PC-3 (cell line): Measurements from ENCODE around the gene PAX7. TPM values are rescaled to one million over a fixed set of nuclear protein-coding genes. Genes with fewer than 3 reads are reported as not detected.

ENCODE experiments used
- ATAC-seq: fragments of 200-7000 bp; cut with Tn5 transposase; 2 replicates; pipeline ENCODE4 v1.9.1; 2020; ENCODE audit warnings: mild to moderate bottlenecking, moderate library complexity
- BruUV-seq: library from RNA; stranded (reverse); fragments of 400-500 nt; replicated peaks from 2 replicates; lab custom pipeline; 2021; lab: Mats Ljungman, UMichigan
- CTCF ChIA-PET: fragments of 300-600 bp; sonication (Branson Sonifier 250); formaldehyde crosslinking; loops from one replicate; lab custom pipeline; 2022; ENCODE audit warnings: antibody characterized with exemption; lab: Charles Lee
- POLR2A ChIA-PET: fragments of 300-600 bp; sonication (Branson Sonifier 250); formaldehyde crosslinking; loops from one replicate; lab custom pipeline; 2022; ENCODE audit warnings: antibody characterized with exemption; ENCODE audit not compliant: unreplicated experiment; lab: Charles Lee
- DNase-seq: peaks from one replicate; pipeline ENCODE4 v3.0.0-alpha.2; 2015
- H2AFZ ChIP-seq: fragments of 300-600 bp; sonication (generic); 2 replicates; pipeline ENCODE4 v1.6.0; 2016; ENCODE audit warnings: antibody characterized with exemption, low read length
- H3F3A ChIP-seq: fragments of 300-600 bp; sonication (generic); one replicate; pipeline ENCODE4 v1.6.0; 2017; ENCODE audit warnings: antibody characterized with exemption, low read length, control low read depth, mild to moderate bottlenecking; ENCODE audit not compliant: unreplicated experiment
- H3K27ac ChIP-seq: fragments of 300-600 bp; sonication (generic); 2 replicates; pipeline ENCODE4 v1.5.1; 2016; ENCODE audit warnings: mild to moderate bottlenecking, low read length
- H3K27me3 ChIP-seq: fragments of 300-600 bp; sonication (generic); 2 replicates; pipeline ENCODE4 v1.6.1; 2016; ENCODE audit warnings: low read length, mixed read lengths
- H3K36me3 ChIP-seq: fragments of 300-600 bp; sonication (generic); 2 replicates; pipeline ENCODE4 v1.6.1; 2016; ENCODE audit warnings: low read depth, mixed run types, low read length, mixed read lengths
- H3K4me1 ChIP-seq: fragments of 300-600 bp; sonication (generic); 2 replicates; pipeline ENCODE4 v1.5.1; 2016; ENCODE audit warnings: low read length; ENCODE audit not compliant: insufficient read depth
- H3K4me2 ChIP-seq: fragments of 300-600 bp; sonication (generic); 2 replicates; pipeline ENCODE4 v1.6.0; 2016; ENCODE audit warnings: low read length
- H3K4me3 ChIP-seq: fragments of 300-600 bp; sonication (generic); 2 replicates; pipeline ENCODE4 v1.5.1; 2016; ENCODE audit warnings: mild to moderate bottlenecking, low read length, mixed read lengths
- H3K79me2 ChIP-seq: fragments of 300-600 bp; sonication (generic); 2 replicates; pipeline ENCODE4 v1.6.1; 2017; ENCODE audit warnings: low read length, mixed read lengths
- H3K9ac ChIP-seq: fragments of 300-600 bp; sonication (generic); 2 replicates; pipeline ENCODE4 v1.6.0; 2016; ENCODE audit warnings: mild to moderate bottlenecking, low read length
- H3K9me2 ChIP-seq: fragments of 300-600 bp; sonication (generic); replicated peaks from 2 replicates; pipeline ENCODE4 v1.6.1; 2016; ENCODE audit warnings: mixed run types, low read length, mixed read lengths
- H3K9me3 ChIP-seq: fragments of 300-600 bp; sonication (generic); 2 replicates; pipeline ENCODE4 v1.6.1; 2016; ENCODE audit warnings: low read length, mixed read lengths
- H4K20me1 ChIP-seq: fragments of 300-600 bp; sonication (generic); 2 replicates; pipeline ENCODE4 v1.6.1; 2016; ENCODE audit warnings: low read length, mixed read lengths
- EZH2 ChIP-seq: fragments of 300-600 bp; sonication (generic); IDR thresholded peaks from one replicate; pipeline ENCODE4 v1.6.1; 2017; ENCODE audit warnings: antibody characterized with exemption, mild to moderate bottlenecking, low read length; ENCODE audit not compliant: unreplicated experiment
- EZH2phosphoT487 ChIP-seq: fragments of 300-600 bp; sonication (generic); IDR thresholded peaks from 2 replicates; pipeline ENCODE4 v1.6.1; 2018; ENCODE audit warnings: mild to moderate bottlenecking, antibody characterized with exemption, low read length, borderline replicate concordance
- intact Hi-C: fragments of 100-400 bp; cut with micrococcal nuclease; formaldehyde crosslinking; loops from 2 replicates; pipeline ENCODE4 v1.9.0; 2023
- total RNA-seq: library from RNA; depleted of rRNA; stranded (reverse); fragments of >200 nt; gene quantifications from 2 replicates; pipeline ENCODE4 v1.2.3, GENCODE V29; 2014
- TF ChIP-seq, protein P1 (sequence below): fragments of 300-600 bp; sonication (generic); conservative IDR thresholded peaks from 2 replicates; pipeline ENCODE4 v1.5.1; 2017; ENCODE audit warnings: antibody characterized with exemption, low read depth, mild to moderate bottlenecking, low read length

PAX7 gene
- total RNA-seq, 1 experiment from 2014 or later = not detected

DNA sequence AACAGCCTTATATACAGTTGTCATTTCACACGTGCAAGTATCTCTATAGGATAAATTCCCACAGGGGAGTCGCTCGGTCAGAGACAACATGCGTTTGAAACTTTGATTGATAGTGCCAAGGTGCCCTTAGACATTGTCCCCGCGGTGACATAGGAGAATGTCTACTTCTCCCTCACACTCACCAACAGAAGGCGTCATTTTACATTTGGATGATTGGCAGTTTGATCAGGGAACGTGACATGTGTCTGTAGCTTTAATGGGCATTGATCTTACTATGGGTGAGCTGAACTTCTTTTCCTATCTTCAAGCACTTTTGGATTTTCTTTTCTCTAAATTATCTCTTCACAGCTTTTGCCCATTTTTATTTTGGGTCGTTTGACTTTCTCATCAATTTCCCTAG is 42.6 kb upstream of the PAX7 start:
- BruUV-seq = no TSS peak
- TF ChIP-seq, protein P1, sequence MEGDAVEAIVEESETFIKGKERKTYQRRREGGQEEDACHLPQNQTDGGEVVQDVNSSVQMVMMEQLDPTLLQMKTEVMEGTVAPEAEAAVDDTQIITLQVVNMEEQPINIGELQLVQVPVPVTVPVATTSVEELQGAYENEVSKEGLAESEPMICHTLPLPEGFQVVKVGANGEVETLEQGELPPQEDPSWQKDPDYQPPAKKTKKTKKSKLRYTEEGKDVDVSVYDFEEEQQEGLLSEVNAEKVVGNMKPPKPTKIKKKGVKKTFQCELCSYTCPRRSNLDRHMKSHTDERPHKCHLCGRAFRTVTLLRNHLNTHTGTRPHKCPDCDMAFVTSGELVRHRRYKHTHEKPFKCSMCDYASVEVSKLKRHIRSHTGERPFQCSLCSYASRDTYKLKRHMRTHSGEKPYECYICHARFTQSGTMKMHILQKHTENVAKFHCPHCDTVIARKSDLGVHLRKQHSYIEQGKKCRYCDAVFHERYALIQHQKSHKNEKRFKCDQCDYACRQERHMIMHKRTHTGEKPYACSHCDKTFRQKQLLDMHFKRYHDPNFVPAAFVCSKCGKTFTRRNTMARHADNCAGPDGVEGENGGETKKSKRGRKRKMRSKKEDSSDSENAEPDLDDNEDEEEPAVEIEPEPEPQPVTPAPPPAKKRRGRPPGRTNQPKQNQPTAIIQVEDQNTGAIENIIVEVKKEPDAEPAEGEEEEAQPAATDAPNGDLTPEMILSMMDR = no peak
- TF ChIP-seq EZH2 = no peak
- TF ChIP-seq EZH2phosphoT487 = no peak
- CTCF ChIA-PET = no interaction called here
- Histone ChIP-seq H3K9ac (no peak overlapping the region), H3K4me3 (no peak overlapping the region), H3K79me2 (no peaks in the 10 kb centered on the region), H3F3A (no peaks in the 10 kb centered on the region), H3K27ac (no peak overlapping the region), H3K27me3 (peaks cover 34% of the 10 kb centered on the region), H4K20me1 (no peaks in the 10 kb centered on the region), H3K4me1 (no peaks in the 10 kb centered on the region), H3K9me3 (no peaks in the 10 kb centered on the region), H3K36me3 (no peaks in the 10 kb centered on the region), H2AFZ (no peak overlapping the region), H3K9me2 (no peaks in the 10 kb centered on the region), H3K4me2 (no peak overlapping the region)
- intact Hi-C loops = no loop called here
- DNase-seq (no peak), ATAC-seq (no peak)
- POLR2A ChIA-PET = no interaction called here

DNA sequence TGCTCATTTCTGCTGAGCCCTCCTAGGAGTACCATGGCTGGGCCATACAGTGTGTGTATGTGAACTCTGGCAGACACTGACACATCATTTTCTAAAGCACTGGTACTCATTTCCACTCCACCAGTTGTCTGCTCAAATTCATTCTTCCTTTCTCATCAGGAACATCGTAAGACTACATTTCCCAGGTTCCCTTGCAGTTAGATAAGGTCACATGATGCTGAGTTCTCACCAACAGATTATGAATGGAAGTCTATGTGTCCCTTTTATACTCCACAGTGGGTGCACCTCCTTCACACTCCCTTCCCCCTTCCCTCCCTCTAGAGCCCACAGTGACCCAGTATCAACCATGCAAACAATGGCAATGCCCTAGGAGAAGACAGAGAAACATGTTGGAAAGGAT is 38.3 kb upstream of the PAX7 start:
- H3K4me2 ChIP-seq = no peak overlapping the region
- ATAC-seq (no peak), DNase-seq (no peak)
- no peak overlapping the region for H3K9ac ChIP-seq
- H3K27ac ChIP-seq = no peak overlapping the region
- no peak overlapping the region for H3K4me3 ChIP-seq
- CTCF ChIA-PET = interaction anchor here (1.0 kb wide), 1 partner anchor 17 kb away, joined by 3 read pairs; no protein-coding TSS in a partner anchor
- TF ChIP-seq, protein P1 = no peak
- no peak for TF ChIP-seq EZH2phosphoT487
- TF ChIP-seq EZH2 = no peak
- intact Hi-C loops = no loop called here
- H3K9me2 ChIP-seq = no peaks in the 10 kb centered on the region
- no peaks in the 10 kb centered on the region for H3F3A ChIP-seq
- no TSS peak for BruUV-seq
- H3K79me2 ChIP-seq = no peaks in the 10 kb centered on the region
- POLR2A ChIA-PET = no interaction called here
- peaks cover 43% of the 10 kb centered on the region for H3K27me3 ChIP-seq
- H3K36me3 ChIP-seq = no peaks in the 10 kb centered on the region
- no peaks in the 10 kb centered on the region for H4K20me1 ChIP-seq
- no peaks in the 10 kb centered on the region for H3K9me3 ChIP-seq
- no peak overlapping the region for H2AFZ ChIP-seq
- H3K4me1 ChIP-seq = no peaks in the 10 kb centered on the region
